HepG2 (cell line): Measurements from ENCODE around the gene GMFB. TPM values are rescaled to one million over a fixed set of nuclear protein-coding genes. Genes with fewer than 3 reads are reported as not detected.

Experiments
- MED8 ChIP-seq: sonication (generic); formaldehyde crosslinking; IDR thresholded peaks from 2 replicates; pipeline ENCODE4 v1.8.1; 2023; ENCODE audit warnings: mild to moderate bottlenecking, missing genetic modification reagents; ENCODE audit not compliant: insufficient replicate concordance
- NFATC3 ChIP-seq: sonication (generic); formaldehyde crosslinking; IDR thresholded peaks from 2 replicates; pipeline ENCODE4 v1.5.1; 2020; ENCODE audit warnings: mild to moderate bottlenecking, missing genetic modification reagents
- RBM39 ChIP-seq: fragments of 200-400 bp; formaldehyde crosslinking; IDR thresholded peaks from one replicate; pipeline ENCODE4 v1.6.1; 2018; ENCODE audit warnings: antibody characterized with exemption, mild to moderate bottlenecking, low read depth, low read length; ENCODE audit not compliant: poor library complexity, severe bottlenecking
- SAP130 ChIP-seq: IDR thresholded peaks from 2 replicates; pipeline ENCODE4 v1.6.1; 2016; ENCODE audit warnings: low read depth
- SMAD3 ChIP-seq: sonication (generic); formaldehyde crosslinking; IDR thresholded peaks from 2 replicates; pipeline ENCODE4 v1.4.0; 2020; ENCODE audit warnings: missing genetic modification reagents
- ZKSCAN1 ChIP-seq: fragments of 150-350 bp; IDR thresholded peaks from 2 replicates; pipeline ENCODE4 v1.6.1; 2014; ENCODE audit warnings: low read length
- ZNF282 ChIP-seq: fragments of 450-650 bp; IDR thresholded peaks from 2 replicates; pipeline ENCODE4 v1.6.1; 2018; ENCODE audit not compliant: partially characterized antibody
- ZNF670 ChIP-seq: sonication (generic); formaldehyde crosslinking; IDR thresholded peaks from 2 replicates; pipeline ENCODE4 v1.8.0; 2022; ENCODE audit warnings: mild to moderate bottlenecking, missing genetic modification reagents, borderline replicate concordance
- ZNF777 ChIP-seq: sonication (generic); formaldehyde crosslinking; IDR thresholded peaks from 2 replicates; pipeline ENCODE4 v1.4.0; 2020; ENCODE audit warnings: missing genetic modification reagents
- polyA plus RNA-seq, 8 experiments: library from polyadenylated mRNA; depleted of rRNA in 3 of 8; stranded (reverse) in 7 of 8; unstranded in 1 of 8; fragments of >200 nt; fragmentation: Illumina TruSeq in 4 of 8; extraction: Trizol in 4 of 8; gene quantifications; 2 replicates each; pipeline versions ENCODE4 v1.2.1 to v1.2.3, GENCODE V29; 2011 to 2016; ENCODE audit warnings: low read depth in 4 of 8, missing spikeins in 1 of 8, mixed read lengths in 1 of 8; ENCODE audit not compliant: insufficient read depth in 1 of 8
- total RNA-seq, 5 experiments: library from RNA; depleted of rRNA; stranded (reverse); fragments of >200 nt; fragmentation: Illumina TruSeq; extraction: Trizol; gene quantifications; 2 replicates each; pipeline ENCODE4 v1.2.3, GENCODE V29; 2016; ENCODE audit warnings: low read depth in 1 of 5
- TF ChIP-seq, protein P1 (sequence below): IDR thresholded peaks from 2 replicates; pipeline ENCODE4 v1.6.1; 2018; ENCODE audit warnings: missing genetic modification reagents
- TF ChIP-seq, protein P2 (sequence below): sonication (generic); formaldehyde crosslinking; IDR thresholded peaks from 2 replicates; pipeline ENCODE4 v1.8.0; 2022; ENCODE audit warnings: mild to moderate bottlenecking, missing genetic modification reagents, borderline replicate concordance
- TF ChIP-seq, protein P3 (sequence below): IDR thresholded peaks from 2 replicates; pipeline ENCODE4 v1.6.1; 2016; ENCODE audit warnings: control low read depth
- TF ChIP-seq, protein P4 (sequence below): sonication (generic); formaldehyde crosslinking; IDR thresholded peaks from 2 replicates; pipeline ENCODE4 v1.4.0; 2020; ENCODE audit warnings: mild to moderate bottlenecking, missing genetic modification reagents
- TF ChIP-seq, protein P5 (sequence below): IDR thresholded peaks from 2 replicates; pipeline ENCODE4 v1.6.1; 2012; ENCODE audit warnings: low read length, improper control_type of control experiment

Gene GMFB
- total and polyA plus RNA-seq, 2 of the 13 experiments (the other 11 are each of a cell fraction or from before 2014, with no cell fraction given), result 17.3 to 68.2 TPM

DNA sequence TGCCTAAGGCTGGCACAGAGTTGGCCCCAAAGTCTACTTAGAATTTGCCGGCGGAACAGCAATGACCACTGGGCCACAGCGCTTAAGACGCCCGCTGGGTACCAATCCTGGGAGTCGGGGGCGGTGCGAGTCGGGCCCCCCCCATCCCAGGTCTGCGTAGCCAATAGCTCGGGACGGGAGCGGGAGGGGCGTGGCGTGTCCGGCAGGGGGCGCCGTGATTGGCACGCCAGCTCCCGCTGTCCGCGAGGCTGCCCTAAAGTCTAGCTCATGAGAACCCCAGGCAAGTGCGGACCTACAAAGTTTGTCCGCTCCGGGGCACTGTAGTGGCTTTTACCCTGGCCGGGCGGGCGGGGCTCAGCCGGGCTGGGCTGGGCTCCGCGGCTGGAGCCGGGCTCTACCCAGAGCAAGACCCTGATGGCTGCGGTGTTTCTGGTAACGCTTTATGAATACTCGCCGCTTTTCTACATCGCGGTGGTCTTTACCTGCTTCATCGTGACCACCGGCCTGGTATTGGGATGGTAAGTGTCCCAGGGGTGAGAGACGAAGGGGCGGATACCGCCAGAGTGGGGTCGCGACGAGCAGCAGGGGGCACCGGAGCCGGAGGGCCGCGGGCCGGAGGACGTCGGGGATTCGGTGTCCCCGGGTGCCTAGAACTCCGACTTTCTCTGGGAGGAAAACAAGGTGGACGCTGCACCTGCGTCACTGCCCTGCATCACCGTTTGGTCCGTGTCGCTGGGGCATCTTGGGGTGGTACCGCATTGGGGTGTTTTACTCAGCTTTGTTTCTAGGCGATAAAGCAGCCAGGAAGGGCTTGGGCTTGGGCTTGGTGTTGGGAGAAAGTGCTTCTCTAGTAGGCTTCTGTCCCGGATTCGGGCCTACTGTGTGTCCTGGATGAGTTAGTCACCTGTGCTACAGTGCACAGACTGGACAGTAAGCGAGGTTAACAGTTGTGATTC, 21.0 kb upstream of the GMFB start, which contains the start of gene CGRRF1 (continued):
- TF ChIP-seq MED8 (CRISPR knock-in tag) (no peak), ZKSCAN1 (peak; percentile 90), ZNF670 (peak; percentile 79), ZNF282 (no peak), RBM39 (peak; percentile 59), SMAD3 (CRISPR knock-in tag) (peak; percentile 86; the same call in 1 of the 2 replicates), NFATC3 (CRISPR knock-in tag) (no peak), SAP130 (CRISPR knock-in tag) (peak; percentile 89), ZNF777 (CRISPR knock-in tag) (peak; percentile 78)
- TF ChIP-seq, protein P1, sequence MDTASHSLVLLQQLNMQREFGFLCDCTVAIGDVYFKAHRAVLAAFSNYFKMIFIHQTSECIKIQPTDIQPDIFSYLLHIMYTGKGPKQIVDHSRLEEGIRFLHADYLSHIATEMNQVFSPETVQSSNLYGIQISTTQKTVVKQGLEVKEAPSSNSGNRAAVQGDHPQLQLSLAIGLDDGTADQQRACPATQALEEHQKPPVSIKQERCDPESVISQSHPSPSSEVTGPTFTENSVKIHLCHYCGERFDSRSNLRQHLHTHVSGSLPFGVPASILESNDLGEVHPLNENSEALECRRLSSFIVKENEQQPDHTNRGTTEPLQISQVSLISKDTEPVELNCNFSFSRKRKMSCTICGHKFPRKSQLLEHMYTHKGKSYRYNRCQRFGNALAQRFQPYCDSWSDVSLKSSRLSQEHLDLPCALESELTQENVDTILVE (CRISPR knock-in tag), result peak; percentile 84; the same call in 1 of the 2 replicates
- TF ChIP-seq, protein P2, sequence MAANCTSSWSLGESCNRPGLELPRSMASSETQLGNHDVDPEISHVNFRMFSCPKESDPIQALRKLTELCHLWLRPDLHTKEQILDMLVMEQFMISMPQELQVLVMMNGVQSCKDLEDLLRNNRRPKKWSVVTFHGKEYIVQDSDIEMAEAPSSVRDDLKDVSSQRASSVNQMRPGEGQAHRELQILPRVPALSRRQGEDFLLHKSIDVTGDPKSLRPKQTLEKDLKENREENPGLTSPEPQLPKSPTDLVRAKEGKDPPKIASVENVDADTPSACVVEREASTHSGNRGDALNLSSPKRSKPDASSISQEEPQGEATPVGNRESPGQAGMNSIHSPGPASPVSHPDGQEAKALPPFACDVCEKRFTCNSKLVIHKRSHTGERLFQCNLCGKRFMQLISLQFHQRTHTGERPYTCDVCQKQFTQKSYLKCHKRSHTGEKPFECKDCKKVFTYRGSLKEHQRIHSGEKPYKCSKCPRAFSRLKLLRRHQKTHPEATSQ (CRISPR knock-in tag), result no peak; the same call in 1 of the 2 replicates
- TF ChIP-seq, protein P3, sequence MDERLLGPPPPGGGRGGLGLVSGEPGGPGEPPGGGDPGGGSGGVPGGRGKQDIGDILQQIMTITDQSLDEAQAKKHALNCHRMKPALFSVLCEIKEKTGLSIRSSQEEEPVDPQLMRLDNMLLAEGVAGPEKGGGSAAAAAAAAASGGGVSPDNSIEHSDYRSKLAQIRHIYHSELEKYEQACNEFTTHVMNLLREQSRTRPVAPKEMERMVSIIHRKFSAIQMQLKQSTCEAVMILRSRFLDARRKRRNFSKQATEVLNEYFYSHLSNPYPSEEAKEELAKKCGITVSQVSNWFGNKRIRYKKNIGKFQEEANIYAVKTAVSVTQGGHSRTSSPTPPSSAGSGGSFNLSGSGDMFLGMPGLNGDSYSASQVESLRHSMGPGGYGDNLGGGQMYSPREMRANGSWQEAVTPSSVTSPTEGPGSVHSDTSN (CRISPR knock-in tag), result peak; percentile 74
- TF ChIP-seq, protein P4, sequence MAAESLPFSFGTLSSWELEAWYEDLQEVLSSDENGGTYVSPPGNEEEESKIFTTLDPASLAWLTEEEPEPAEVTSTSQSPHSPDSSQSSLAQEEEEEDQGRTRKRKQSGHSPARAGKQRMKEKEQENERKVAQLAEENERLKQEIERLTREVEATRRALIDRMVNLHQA, result no peak
- TF ChIP-seq, protein P5, sequence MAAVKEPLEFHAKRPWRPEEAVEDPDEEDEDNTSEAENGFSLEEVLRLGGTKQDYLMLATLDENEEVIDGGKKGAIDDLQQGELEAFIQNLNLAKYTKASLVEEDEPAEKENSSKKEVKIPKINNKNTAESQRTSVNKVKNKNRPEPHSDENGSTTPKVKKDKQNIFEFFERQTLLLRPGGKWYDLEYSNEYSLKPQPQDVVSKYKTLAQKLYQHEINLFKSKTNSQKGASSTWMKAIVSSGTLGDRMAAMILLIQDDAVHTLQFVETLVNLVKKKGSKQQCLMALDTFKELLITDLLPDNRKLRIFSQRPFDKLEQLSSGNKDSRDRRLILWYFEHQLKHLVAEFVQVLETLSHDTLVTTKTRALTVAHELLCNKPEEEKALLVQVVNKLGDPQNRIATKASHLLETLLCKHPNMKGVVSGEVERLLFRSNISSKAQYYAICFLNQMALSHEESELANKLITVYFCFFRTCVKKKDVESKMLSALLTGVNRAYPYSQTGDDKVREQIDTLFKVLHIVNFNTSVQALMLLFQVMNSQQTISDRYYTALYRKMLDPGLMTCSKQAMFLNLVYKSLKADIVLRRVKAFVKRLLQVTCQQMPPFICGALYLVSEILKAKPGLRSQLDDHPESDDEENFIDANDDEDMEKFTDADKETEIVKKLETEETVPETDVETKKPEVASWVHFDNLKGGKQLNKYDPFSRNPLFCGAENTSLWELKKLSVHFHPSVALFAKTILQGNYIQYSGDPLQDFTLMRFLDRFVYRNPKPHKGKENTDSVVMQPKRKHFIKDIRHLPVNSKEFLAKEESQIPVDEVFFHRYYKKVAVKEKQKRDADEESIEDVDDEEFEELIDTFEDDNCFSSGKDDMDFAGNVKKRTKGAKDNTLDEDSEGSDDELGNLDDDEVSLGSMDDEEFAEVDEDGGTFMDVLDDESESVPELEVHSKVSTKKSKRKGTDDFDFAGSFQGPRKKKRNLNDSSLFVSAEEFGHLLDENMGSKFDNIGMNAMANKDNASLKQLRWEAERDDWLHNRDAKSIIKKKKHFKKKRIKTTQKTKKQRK, result no peak
